GM12873 (cell line): ENCODE results near the gene NCK2.

Source experiments
- TF ChIP-seq, protein P1 (sequence below): IDR thresholded peaks from 2 replicates; pipeline ENCODE4 v1.5.1; 2012; ENCODE audit warnings: low read depth, mild to moderate bottlenecking, moderate library complexity, low read length, control low read depth; ENCODE audit not compliant: insufficient read depth; ENCODE audit errors: missing control alignments

NCK2 gene

DNA sequence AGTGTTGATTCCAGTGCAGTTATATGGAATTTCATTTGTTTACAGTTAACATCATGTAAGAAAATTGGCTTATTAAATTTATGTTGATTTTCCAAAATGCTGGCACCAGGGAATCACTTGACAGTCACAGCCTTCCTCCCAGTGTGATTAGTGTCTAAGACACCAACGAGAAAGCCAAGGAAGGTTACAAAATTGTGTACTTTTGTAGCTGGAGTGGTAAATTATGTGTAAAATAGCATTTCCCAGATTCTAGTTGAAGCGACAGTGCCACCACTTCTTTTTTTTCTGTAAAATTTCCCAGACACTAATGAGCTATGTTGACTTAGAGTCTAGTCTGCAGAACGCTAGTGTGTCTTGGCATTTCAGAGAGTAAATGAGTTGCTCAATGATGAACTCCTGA lies 101.3 kb downstream of the NCK2 start:
- TF ChIP-seq, protein P1, sequence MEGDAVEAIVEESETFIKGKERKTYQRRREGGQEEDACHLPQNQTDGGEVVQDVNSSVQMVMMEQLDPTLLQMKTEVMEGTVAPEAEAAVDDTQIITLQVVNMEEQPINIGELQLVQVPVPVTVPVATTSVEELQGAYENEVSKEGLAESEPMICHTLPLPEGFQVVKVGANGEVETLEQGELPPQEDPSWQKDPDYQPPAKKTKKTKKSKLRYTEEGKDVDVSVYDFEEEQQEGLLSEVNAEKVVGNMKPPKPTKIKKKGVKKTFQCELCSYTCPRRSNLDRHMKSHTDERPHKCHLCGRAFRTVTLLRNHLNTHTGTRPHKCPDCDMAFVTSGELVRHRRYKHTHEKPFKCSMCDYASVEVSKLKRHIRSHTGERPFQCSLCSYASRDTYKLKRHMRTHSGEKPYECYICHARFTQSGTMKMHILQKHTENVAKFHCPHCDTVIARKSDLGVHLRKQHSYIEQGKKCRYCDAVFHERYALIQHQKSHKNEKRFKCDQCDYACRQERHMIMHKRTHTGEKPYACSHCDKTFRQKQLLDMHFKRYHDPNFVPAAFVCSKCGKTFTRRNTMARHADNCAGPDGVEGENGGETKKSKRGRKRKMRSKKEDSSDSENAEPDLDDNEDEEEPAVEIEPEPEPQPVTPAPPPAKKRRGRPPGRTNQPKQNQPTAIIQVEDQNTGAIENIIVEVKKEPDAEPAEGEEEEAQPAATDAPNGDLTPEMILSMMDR = no peak

DNA sequence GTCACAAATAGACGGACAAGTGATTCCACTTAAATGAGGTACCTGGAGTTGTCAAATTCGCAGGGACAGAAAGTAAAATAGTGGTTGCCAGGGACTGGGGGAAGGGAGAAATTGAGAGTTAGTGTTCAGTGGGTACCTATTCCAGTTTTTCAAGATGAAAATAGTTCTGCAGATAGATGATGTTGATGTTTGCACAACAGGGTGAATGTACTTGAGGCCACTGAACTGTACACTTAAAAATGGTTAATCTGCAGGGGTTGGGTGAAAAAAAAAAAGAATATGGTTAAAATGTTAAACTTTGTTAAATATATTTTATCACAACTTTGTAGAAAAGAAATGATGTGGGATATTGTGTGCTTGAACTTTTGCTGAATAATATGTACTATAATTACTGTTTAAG lies 102.3 kb downstream of the NCK2 start:
- TF ChIP-seq, protein P1 = no peak

DNA sequence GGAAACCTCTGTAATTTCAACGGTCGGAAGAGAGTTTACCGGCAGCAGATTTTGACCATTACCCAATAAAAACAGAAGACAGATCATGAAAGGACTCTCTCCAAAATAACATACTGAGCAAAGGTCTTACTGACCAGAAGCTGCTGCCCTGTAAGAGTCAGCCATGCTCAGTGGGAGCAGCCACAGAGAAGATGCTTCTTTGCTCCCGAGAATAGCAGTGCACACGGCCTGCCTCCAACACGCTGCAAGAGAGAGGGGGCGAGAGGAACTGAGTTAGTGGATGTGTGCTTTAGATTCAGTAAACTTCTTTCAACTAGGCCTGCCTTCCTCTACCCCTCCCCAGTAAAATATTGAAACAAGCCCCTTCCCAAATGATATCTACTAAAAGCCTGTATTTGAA lies 103.7 kb downstream of the NCK2 start:
- TF ChIP-seq, protein P1 = no peak

DNA sequence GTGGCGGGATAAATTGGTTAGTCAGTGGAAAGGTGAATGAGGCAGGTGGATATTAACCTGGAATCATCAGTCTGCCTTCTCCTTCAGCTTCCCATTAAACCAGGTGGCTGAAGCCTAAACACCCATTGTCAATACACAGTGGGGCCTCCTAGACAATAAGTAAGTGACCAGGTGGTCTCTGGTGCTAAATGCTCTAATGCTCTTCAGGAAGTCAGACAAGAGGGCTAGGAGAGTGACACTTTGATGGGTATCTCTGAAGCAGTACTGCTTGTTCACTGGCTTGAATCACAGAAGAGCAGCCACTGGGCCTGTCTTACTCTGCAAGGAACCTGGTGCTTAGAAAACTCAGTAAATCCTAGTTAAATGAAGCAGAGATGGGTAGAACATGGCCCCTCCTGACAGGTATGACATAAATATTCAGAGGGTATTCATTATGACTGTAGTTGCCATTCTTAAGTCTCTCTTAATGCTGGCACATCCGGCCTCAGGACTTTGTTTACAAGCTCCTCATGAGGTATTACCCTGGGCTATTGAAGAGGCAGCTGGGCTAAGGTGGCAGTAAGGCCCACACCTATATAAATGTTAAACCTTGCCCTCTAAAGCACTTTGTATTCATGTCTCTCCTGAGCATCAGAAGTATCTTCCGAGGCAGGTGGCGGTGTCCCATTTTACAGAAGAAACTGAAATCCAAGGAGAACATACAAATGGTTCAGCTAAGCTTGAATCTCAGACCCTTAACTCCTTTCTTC lies 104.9 kb downstream of the NCK2 start:
- TF ChIP-seq, protein P1 = no peak

DNA sequence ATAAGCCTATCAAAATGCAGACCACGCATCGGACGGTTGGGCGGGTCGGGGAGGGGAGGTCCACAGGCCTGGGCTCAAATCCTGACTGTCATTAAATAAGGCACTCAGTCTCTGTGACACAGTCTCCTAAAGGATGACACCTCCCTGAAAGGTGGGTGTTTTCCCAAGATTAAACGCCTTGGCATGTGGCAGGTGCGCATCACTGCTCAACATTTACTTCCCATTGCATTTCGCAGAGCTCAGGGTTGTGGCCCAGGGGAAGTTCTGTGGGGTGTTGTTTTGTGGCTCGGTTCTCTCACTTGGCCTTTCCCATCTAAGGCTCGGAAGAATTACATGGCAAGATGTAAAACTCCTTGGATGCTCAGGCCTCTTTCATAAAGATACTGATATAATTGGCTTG lies 107.4 kb downstream of the NCK2 start:
- TF ChIP-seq, protein P1 = no peak

DNA sequence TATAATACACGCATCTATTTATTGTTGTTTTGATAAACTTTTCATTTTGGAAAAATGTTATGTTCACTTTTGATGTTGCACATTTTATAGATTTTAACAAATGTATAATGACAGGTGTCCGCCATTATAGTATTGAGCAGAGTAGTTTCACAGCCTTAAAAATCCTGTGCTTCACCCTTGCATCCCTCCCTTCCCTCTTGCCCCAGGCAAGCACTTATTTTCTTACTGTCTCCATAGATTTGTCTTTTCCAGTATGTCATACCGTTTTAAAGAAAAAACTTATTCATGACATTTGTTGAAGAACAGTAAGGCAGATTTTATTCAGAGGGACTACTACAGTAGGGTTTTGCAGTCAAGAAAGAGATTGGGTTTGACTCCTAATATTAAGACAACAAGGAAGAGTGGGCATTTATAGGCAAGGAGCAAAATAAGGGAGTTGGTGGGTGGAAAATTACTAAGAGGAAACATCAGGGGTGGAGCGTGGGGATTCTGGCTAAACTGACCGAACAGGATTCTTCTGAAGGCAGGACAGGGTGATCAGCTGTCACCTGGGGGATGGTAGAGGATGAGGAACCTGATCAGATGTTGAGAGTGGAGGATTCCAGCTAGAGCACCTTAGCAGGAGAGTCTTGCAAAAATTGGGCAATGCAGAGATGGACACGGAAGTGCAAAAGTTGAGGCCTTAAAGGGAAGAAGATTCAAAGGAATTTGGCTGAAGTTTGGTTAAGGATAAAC lies 108.8 kb downstream of the NCK2 start:
- TF ChIP-seq, protein P1 = no peak

DNA sequence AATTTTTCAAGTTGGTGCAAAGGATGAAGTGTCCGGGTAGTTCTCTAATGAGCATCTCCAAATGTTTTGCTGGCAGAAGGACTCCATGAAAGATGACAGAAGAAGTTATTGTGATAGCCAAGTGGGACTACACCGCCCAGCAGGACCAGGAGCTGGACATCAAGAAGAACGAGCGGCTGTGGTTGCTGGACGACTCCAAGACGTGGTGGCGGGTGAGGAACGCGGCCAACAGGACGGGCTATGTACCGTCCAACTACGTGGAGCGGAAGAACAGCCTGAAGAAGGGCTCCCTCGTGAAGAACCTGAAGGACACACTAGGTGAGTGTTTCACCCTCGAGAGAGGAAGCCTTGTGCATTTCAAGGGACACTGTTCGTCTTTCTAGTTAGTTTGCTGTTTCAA lies 110.3 kb downstream of the NCK2 start:
- TF ChIP-seq, protein P1 = no peak
